GM18511 (cell line): Measurements from ENCODE around the gene NDUFB10.
A peak's percentile ranks its signal among the peaks of the same experiment; 100 is the strongest.

Experiments
- ATAC-seq: cut with Tn5 transposase; IDR thresholded peaks from one replicate; pipeline ENCODE4 v1.9.1; 2021; ENCODE audit warnings: mild to moderate bottlenecking, moderate library complexity; ENCODE audit not compliant: unreplicated experiment

The NDUFB10 gene

GRCh38 chr16:1982013-1982433, 22.7 kb downstream of the NDUFB10 start:
- no peak for ATAC-seq

GRCh38 chr16:1982991-1983543, 23.7 kb downstream of the NDUFB10 start:
- no peak for ATAC-seq

DNA sequence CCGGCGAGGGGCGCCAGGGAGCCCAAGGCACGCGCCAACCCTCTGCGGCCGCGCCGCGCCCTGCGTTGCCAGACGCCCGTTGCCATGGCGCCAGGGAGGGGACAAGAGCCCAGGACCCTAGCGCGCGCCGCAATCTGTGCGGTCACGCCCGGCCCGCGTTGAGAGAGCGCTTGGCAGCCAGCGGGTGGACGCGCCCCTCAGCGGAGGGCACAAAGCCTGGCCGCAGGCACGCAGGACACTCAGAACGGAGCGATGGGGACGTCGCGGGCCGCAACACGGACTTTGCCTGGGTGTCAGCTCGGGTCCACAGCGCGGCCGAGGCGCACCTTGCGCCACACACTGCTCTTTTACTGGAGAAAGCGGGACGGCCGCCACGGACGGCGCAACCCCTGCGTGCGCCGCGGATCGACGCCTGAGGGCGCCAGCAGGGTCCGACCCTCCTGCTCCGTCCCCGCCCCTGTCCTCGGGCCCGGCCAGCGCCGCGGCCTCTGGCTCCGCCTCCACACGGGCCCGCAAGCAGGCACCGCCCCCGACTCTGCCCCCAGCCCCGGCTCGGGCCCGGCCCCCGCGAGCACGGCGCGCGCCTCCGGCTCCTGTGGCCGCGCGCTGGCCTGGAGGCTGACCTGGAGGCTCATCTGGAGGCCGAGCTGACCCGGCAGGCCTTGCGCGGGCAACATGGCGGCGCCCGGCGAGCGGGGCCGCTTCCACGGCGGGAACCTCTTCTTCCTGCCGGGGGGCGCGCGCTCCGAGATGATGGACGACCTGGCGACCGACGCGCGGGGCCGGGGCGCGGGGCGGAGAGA, 24.4 kb downstream of the NDUFB10 start, which contains the start of gene GFER:
GFER (plus strand) TSS at position 650 of the 803 bp plus-strand sequence; CDS start at position 676, 26 bp downstream.
- peak; percentile 80 for ATAC-seq

DNA sequence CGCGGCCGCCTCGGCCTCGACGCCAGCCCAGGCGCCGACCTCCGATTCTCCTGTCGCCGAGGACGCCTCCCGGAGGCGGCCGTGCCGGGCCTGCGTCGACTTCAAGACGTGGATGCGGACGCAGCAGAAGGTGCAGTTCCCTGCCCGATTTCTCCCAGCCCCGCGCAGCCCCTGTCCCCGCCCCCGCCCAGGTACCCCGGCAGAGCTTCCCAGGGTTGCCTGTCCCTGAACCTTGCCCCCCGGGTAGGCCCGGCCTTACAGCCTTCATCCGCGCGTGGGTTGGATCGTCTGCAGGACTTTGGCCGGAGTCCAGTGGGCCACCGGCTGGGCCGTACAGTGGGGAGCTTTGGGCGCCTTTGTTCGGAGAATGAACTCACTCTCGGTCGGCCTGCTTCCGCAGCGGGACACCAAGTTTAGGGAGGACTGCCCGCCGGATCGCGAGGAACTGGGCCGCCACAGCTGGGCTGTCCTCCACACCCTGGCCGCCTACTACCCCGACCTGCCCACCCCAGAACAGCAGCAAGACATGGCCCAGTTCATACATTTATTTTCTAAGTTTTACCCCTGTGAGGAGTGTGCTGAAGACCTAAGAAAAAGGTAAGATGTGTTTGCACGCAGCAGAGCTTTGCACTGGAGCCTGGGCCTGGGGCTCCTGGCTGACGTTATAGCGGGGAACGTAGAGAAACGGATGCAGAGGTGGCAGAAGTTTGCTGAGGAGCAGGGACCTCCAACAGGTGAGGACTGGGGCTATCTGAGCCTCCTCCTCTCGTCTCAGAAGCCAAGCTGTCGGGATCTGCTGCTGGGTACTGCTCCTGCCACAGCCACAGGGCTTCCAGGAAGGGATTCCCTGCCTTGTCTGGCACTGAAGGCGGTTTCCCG, 25.2 kb downstream of the NDUFB10 start:
- ATAC-seq, result peak; percentile 9

GRCh38 chr16:1985466-1986150, 26.3 kb downstream of the NDUFB10 start:
- ATAC-seq, result no peak

GRCh38 chr16:1987198-1987597, 27.9 kb downstream of the NDUFB10 start:
- ATAC-seq, result no peak

- ATAC-seq, result no peak
These were observed 30.1 kb downstream of the NDUFB10 start, which contains the start of gene SYNGR3 for GRCh38 chr16:1989209-1990100. Gene SYNGR3, plus strand, starts transcription at chr16:1989970. Its CDS starts 133 bp downstream, at chr16:1990103.

DNA sequence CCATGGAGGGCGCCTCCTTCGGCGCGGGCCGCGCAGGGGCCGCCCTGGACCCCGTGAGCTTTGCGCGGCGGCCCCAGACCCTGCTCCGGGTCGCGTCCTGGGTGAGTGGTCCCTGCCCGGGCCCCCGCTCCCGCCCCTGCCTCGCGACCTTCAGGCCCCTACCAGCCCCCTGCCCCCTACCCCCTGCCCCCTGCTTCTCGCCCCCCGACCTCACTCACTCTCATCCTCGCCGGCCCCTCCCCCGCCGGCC, 30.7 kb downstream of the NDUFB10 start:
- ATAC-seq, result no peak

DNA sequence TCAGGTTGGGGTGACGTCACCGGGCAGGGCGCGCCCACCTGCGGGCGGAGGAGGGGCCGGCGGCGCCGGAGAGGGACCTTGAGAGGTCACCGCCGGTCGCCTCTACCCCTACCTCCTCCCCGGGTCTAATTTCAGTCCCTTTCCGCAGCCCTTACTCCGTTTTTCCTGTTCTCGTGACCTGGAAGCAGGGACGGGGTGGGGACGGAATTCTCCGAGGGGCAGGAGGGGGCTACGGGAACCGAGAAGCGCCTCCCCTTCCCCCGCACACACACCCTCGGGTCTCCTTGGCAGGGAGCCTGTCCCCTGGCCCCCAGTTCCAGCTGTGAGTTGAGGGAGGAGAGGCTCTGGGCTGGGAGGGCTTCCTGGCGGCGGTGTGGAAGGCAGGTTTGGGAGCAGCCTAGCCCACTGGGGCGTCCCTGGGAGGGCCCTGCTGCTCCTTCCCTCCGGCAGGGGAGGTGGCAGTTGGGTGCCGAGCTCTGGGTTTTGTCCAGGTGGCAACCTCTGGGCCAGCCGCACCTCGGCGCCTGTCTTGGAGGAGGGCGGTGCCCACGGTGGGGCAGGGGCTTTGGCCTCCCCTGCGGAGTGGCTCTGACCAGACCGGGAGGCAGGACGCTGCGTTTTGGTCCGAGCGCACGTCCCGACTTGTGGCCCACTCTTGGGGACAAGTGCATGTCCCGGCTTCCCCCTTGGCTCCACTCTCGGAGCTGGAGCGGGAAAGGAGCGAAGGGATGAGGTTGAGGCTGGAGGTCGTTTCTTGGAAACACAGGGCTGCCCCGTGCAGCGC, 31.2 kb downstream of the NDUFB10 start:
- ATAC-seq, result peak; percentile 10

DNA sequence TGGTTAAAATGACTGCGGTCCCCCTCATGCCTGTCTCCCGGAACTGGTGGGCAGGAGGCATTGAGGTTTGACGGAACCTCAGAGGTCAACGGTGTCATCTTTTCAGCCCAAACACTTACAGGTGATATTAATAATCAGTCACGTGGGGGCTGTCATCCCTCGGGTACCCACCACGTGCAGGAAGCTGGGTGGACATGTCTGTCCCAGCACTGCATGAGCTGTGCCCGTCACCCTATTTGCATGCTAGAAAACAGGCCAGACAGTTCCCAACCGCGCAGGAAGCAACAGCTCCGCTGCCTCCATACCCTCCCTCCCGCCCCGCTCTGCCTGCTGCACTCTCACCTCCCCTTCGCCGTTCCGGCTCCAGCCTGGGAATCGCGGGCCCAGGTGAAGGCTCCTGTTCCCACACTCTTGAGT, 31.8 kb downstream of the NDUFB10 start:
- ATAC-seq, result peak; percentile 49

DNA sequence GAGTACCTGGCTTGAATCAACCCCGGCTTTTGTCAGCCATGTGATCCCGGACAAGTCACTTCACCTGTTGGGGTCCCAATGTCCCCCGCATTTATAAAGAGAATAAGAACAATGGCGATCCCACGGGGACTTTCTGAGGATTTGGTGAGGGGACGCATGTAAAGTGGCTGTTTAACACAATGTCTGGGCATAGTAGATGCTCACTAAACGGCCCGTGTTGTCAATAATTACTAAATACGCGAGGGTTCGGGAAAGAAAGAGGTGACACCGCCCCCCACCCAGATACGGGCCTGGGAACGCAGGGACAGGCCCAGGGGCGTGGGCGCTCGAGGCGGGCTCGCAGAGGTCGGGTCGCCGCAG, 32.2 kb downstream of the NDUFB10 start:
- ATAC-seq, result no peak

DNA sequence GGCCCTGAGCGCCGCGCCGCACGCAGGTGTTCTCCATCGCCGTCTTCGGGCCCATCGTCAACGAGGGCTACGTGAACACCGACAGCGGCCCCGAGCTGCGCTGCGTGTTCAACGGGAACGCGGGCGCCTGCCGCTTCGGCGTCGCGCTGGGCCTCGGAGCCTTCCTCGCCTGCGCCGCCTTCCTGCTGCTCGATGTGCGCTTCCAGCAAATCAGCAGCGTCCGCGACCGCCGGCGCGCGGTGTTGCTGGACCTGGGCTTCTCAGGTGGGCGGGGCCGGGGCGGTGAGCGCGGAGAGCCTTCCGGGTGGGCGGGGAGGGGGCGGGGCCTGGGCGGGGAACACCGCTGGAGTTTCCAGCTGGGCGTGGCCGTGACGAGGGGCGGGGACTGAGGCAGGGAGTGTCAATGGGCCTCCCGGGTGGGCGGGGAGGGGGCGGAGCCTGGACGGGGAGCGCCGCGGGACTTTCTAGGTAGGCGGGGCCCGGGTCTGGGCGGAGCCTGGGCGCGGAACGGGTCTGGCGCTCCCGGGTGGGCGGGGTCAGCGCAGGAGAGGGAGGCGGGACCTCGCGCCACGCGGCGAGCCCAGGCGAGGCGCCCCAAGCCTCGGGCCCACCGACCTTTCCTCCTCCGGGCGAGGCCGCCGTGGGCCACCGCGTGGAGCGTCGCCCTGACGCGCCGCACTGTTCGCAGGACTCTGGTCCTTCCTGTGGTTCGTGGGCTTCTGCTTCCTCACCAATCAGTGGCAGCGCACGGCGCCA, 32.8 kb downstream of the NDUFB10 start:
- ATAC-seq, result peak; percentile 47

DNA sequence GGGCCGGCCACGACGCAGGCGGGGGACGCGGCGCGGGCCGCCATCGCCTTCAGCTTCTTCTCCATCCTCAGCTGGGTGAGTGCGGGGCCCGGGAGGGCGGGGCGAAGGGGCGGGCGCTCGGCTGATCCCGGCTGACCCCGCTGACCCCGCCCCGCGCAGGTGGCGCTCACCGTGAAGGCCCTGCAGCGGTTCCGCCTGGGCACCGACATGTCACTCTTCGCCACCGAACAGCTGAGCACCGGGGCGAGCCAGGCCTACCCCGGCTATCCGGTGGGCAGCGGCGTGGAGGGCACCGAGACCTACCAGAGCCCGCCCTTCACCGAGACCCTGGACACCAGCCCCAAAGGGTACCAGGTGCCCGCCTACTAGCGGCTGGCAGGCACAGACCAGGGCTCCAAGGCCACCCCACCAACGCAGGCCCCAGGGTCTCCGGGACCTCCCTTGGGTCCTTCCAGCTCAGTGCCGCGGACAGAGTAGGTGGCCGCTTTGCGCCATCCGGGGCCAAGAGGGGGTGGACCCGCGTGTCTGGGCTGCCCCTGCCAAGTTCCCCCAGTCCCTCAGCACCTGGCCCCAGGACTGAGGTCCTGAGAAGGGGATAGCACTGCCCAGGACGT, 33.5 kb downstream of the NDUFB10 start:
- ATAC-seq, result no peak

DNA sequence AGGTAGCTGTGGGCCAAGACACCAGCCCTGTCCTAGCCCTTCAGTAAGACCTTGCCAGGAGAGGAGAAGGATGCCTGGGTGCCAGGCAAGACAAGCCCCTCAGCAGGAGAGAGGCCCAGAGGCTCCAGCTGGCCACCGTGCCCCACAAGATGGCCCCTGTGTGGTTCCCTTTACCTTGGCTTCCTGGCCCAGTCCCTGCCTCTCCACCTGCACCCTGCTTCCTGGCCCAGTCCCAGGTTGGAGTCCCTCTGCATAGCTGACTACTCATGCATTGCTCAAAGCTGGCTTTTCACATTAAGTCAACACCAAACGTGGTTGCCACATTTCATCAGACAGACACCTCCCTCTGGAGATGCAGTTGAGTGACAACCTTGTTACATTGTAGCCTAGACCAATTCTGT, 34.4 kb downstream of the NDUFB10 start:
- no peak for ATAC-seq

- ATAC-seq, result no peak
These were observed 38.4 kb downstream of the NDUFB10 start for GRCh38 chr16:1997494-1998359.

DNA sequence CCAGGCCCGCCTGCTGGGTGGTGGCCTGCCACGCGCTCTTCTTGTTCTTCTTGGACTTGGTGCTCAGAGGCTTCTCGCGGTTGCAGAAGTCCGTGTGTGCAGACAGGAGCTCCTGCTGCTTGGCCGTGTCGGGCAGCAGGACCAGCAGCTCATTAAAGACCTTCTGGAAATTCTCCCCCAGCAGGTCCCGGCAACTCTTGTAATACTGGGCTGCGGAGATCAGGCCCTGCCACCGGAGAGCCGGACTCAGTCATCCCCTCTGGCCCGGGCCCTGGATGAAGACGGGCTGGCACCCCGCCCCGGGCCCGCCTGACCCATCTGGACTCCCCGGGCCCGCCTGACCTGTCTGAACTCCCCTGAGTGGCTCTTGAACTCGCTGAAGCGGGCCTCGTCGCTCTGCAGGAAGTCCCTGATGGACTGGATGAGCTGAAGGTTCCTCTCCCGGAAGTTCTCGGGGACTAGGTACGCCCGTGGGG, 39.1 kb downstream of the NDUFB10 start:
- ATAC-seq, result no peak
